Heart left ventricle (tissue), 13 donors: ENCODE measurements around the gene ATRNL1.

ENCODE experiments used
- CTCF ChIP-seq, 12 donors: fragments of 200-600 bp; sonication (generic) in 4 of 12; IDR thresholded peaks; one replicate each; pipeline versions ENCODE4 v1.5.0 to v1.8.0; 2018 to 2022; ENCODE audit warnings: antibody characterized with exemption in 12 of 12, mild to moderate bottlenecking in 5 of 12
- POLR2A ChIP-seq, 2 donors: fragments of 450-650 bp; IDR thresholded peaks; one replicate each; pipeline ENCODE4 v1.6.1; 2017; ENCODE audit warnings: antibody characterized with exemption in 2 of 2, mild to moderate bottlenecking in 2 of 2, moderate library complexity in 2 of 2
- donor health status: ischemic (EF 13 %, LVEDD 7.1; RV severe dilation, severe dysfunction).
- donor health status: DM: no; HTN: yes; CAD: no.
- donor health status: DM: no; HTN: no; CAD: no.
- donor health status: ischemic (EF 25% LVEDD 6.9; RV normal size, moderate dysfunction).
- donor health status: ischemic (EF 25% LVEDD 5.7; RV mildly dilated, moderate dysfunction).
- donor health status: ischemic (EF 35%, LVEDD 5.7; RV mildly dilated, moderate dysfunction).
- donor health status: nonischemic (EF 11% LVEDD 7.7; RV severe dilation, severe dysfunction).
- donor health status: DM: yes; HTN: yes; CAD: no.
- donor health status: PGD.
- donor health status: ischemic (EF 29% LVEDD 5.4; RV normal size, mild dysfunction).
- donor health status: nonischemic (EF 23%, LVEDD 6.1; RV moderate dilation, normal function).

GRCh38 chr10:115884331-115884730 lies 791.2 kb downstream of the ATRNL1 start:
- TF ChIP-seq CTCF (IDR thresholded peaks at IDR 0.05), result no peak
- TF ChIP-seq POLR2A (IDR thresholded peaks at IDR 0.05), result no peak
